ENCODE data around the gene TUBG1.
A peak's percentile ranks its signal among the peaks of the same experiment; 100 is the strongest.
"Not testable (repeated sequence)": the region's sequence is repeated elsewhere in the genome, so short reads cannot be mapped to it uniquely, and the experiment has no call there.

Gene TUBG1

GRCh38 chr17:42578282-42578869 lies 31.1 kb upstream of the TUBG1 start:
- peak in 1 of 3 donors; percentile 65 for DNase-seq (ENCODE audit: low read depth in 3 of 3, low spot score in 1 of 3)

- no peak for DNase-seq (ENCODE audit: low read depth in 3 of 3, low spot score in 1 of 3)
These were observed 29.5 kb upstream of the TUBG1 start for GRCh38 chr17:42579794-42580551.

GRCh38 chr17:42581744-42582270 lies 27.7 kb upstream of the TUBG1 start:
- no peak for DNase-seq (ENCODE audit: low read depth in 3 of 3, low spot score in 1 of 3)

GRCh38 chr17:42584880-42585279 lies 24.6 kb upstream of the TUBG1 start:
- no peak for DNase-seq (ENCODE audit: low read depth in 3 of 3, low spot score in 1 of 3)

- no peak for DNase-seq (ENCODE audit: low read depth in 3 of 3, low spot score in 1 of 3)
These were observed 24.1 kb upstream of the TUBG1 start for GRCh38 chr17:42585353-42585752.

GRCh38 chr17:42586514-42587230 lies 22.8 kb upstream of the TUBG1 start:
- no peak for DNase-seq (ENCODE audit: low read depth in 3 of 3, low spot score in 1 of 3)

- DNase-seq (ENCODE audit: low read depth in 3 of 3, low spot score in 1 of 3), result no peak
These were observed 18.6 kb upstream of the TUBG1 start for GRCh38 chr17:42590886-42591285.

- DNase-seq (ENCODE audit: low read depth in 3 of 3, low spot score in 1 of 3), result no peak
These were observed 18.1 kb upstream of the TUBG1 start for GRCh38 chr17:42591411-42591810.

- no peak for DNase-seq (ENCODE audit: low read depth in 3 of 3, low spot score in 1 of 3)
These were observed 13.1 kb upstream of the TUBG1 start for GRCh38 chr17:42596386-42596785.

- DNase-seq (ENCODE audit: low read depth in 3 of 3, low spot score in 1 of 3), result no peak
These were observed 10.6 kb upstream of the TUBG1 start for GRCh38 chr17:42598905-42599304.

- no peak for DNase-seq (ENCODE audit: low read depth in 3 of 3, low spot score in 1 of 3)
These were observed 6.2 kb upstream of the TUBG1 start for GRCh38 chr17:42603318-42603717.

- no peak for DNase-seq (ENCODE audit: low read depth in 3 of 3, low spot score in 1 of 3)
These were observed 1.7 kb upstream of the TUBG1 start for GRCh38 chr17:42607769-42608168.

- DNase-seq (ENCODE audit: low read depth in 3 of 3, low spot score in 1 of 3), result no peak
These were observed 940 bp upstream of the TUBG1 start for GRCh38 chr17:42608305-42609181.

GRCh38 chr17:42609814-42610801 lies 625 bp downstream of the TUBG1 start:
- peak in 1 of 3 donors; percentile 7 for DNase-seq (ENCODE audit: low read depth in 3 of 3, low spot score in 1 of 3)

GRCh38 chr17:42612013-42612412 lies 2.5 kb downstream of the TUBG1 start:
- no peak for DNase-seq (ENCODE audit: low read depth in 3 of 3, low spot score in 1 of 3)

GRCh38 chr17:42613699-42614295 lies 4.3 kb downstream of the TUBG1 start:
- DNase-seq (ENCODE audit: low read depth in 3 of 3, low spot score in 1 of 3), result no peak

- no peak for DNase-seq (ENCODE audit: low read depth in 3 of 3, low spot score in 1 of 3)
These were observed 8.5 kb downstream of the TUBG1 start for GRCh38 chr17:42617956-42618431.

GRCh38 chr17:42618442-42619150 lies 9.1 kb downstream of the TUBG1 start:
- DNase-seq (ENCODE audit: low read depth in 3 of 3, low spot score in 1 of 3), result no peak

GRCh38 chr17:42621987-42622386 lies 12.5 kb downstream of the TUBG1 start:
- DNase-seq (ENCODE audit: low read depth in 3 of 3, low spot score in 1 of 3), result not testable (repeated sequence)
